ENCODE results near the gene SLC25A40. TPM values are rescaled to one million over a fixed set of nuclear protein-coding genes. Genes with fewer than 3 reads are reported as not detected.

The SLC25A40 gene
- total RNA-seq, 1 donor from 2014 or later = 51.0 TPM

DNA sequence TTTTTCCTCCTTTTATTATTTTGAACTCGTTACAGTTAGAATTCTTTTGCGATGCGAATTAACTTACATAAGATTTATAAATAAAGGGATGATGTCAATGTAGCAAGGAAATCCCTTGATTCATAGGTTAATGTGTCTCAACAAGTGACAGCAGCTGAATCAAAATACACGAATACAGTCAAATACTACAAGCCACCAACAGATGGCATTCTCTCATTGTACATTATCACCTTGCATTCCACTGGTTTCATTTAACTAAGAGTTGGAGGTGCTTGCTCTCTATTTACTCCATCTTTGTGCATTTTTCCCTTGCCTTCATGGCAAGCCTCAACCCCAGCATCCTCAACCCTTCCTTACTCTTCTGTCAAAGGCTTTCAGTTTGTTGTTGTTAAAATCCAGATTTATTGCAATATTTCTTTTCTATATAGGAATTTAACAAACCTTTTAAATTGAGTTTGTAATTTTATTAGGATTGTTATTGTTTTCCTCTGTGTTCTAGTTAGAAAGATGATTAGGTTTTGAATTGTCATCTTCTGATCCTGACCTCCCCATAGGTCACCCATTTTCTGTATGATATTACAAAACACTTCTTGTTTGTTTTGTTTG, 78.3 kb downstream of the SLC25A40 start:
- Mint-ChIP-seq H3K27me3 (peaks cover 14% of the 10 kb centered on the region), H3K27ac (no peak overlapping the region), H3K4me3 (no peak overlapping the region), H3K9me3 (no peaks in the 10 kb centered on the region), H3K36me3 (ENCODE audit: low read depth) (no peaks in the 10 kb centered on the region), H3K4me1 (no peaks in the 10 kb centered on the region)
- DNase-seq = peak; percentile 73
- intact Hi-C loops (cut with micrococcal nuclease) = loop anchor here (1.0 to 5.0 kb wide), 4 partner anchors 89 to 371 kb away; no protein-coding TSS in a partner anchor

DNA sequence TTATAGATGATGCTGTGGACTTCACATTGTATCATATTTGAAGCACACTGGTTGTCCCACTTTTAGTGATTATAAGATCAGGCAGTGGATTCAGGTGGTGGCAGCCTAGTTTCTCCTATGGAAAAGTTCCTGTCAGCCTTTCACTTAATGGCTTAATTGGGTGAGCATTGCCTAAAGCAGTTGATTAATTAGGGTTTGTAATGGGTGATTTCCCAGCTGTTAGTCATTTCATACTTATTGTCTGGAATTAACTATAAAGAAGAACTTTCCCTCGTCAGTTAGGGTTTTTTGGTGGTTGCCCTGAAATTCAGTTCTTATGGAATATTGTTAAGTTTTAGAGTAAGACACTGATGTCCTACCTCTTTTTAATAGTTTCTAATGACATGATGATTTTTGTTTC, 78.8 kb downstream of the SLC25A40 start:
- Mint-ChIP-seq H3K27ac (no peak overlapping the region), H3K9me3 (no peaks in the 10 kb centered on the region), H3K4me1 (no peaks in the 10 kb centered on the region), H3K36me3 (ENCODE audit: low read depth) (no peaks in the 10 kb centered on the region), H3K27me3 (peaks cover 19% of the 10 kb centered on the region), H3K4me3 (no peak overlapping the region)
- no peak for DNase-seq
- intact Hi-C loops (cut with micrococcal nuclease) = loop anchor here (1.0 to 5.0 kb wide), 2 partner anchors 90 to 290 kb away; no protein-coding TSS in a partner anchor

GRCh38 chr7:87785368-87785995, 90.7 kb downstream of the SLC25A40 start:
- Mint-ChIP-seq H3K27me3 (peaks cover 5% of the 10 kb centered on the region), H3K9me3 (no peaks in the 10 kb centered on the region), H3K27ac (no peak overlapping the region), H3K4me3 (no peak overlapping the region), H3K4me1 (no peaks in the 10 kb centered on the region), H3K36me3 (ENCODE audit: low read depth) (no peaks in the 10 kb centered on the region)
- intact Hi-C loops (cut with micrococcal nuclease) = no loop called here
- DNase-seq = no peak

- no peak for DNase-seq
- H3K36me3 Mint-ChIP-seq (ENCODE audit: low read depth) = no peaks in the 10 kb centered on the region
- peaks cover 5% of the 10 kb centered on the region for H3K27me3 Mint-ChIP-seq
- H3K27ac Mint-ChIP-seq = no peak overlapping the region
- intact Hi-C loops (cut with micrococcal nuclease) = no loop called here
- no peaks in the 10 kb centered on the region for H3K9me3 Mint-ChIP-seq
- no peaks in the 10 kb centered on the region for H3K4me1 Mint-ChIP-seq
- no peak overlapping the region for H3K4me3 Mint-ChIP-seq
Observed at GRCh38 chr7:87784424-87784823, 91.7 kb downstream of the SLC25A40 start.

Other genes starting within 250 kb of the SLC25A40 start
- 0.09 and 0.23 TPM in 2 replicates for gene RUNDC3B, start 248.0 kb downstream of the SLC25A40 start, total RNA-seq
- 65.7 and 74.8 TPM in 2 replicates for gene DBF4, start 133 bp upstream of the SLC25A40 start, total RNA-seq
- gene ADAM22, start 57.9 kb upstream of the SLC25A40 start, total RNA-seq = 1.5 and 1.7 TPM in 2 replicates